Kidney epithelial cell (primary cell): ENCODE data around the gene LURAP1L. TPM values are rescaled to one million over a fixed set of nuclear protein-coding genes. Genes with fewer than 3 reads are reported as not detected.

Experiments
- DNase-seq: peaks from one replicate; pipeline ENCODE4 v3.0.0-alpha.2; 2010; ENCODE audit warnings: low read depth
- H3K27me3 ChIP-seq: 2 replicates; pipeline ENCODE4 v1.6.0; 2011; ENCODE audit warnings: low read length; ENCODE audit not compliant: control insufficient read depth, insufficient read depth
- H3K36me3 ChIP-seq: 2 replicates; pipeline ENCODE4 v1.5.1; 2011; ENCODE audit warnings: low read length; ENCODE audit not compliant: control insufficient read depth, insufficient read depth
- H3K4me3 ChIP-seq: 2 replicates; pipeline ENCODE4 v1.5.1; 2011; ENCODE audit warnings: low read depth, mild to moderate bottlenecking, control low read depth, low read length
- CTCF ChIP-seq: IDR thresholded peaks from 2 replicates; pipeline ENCODE4 v1.5.1; 2011; ENCODE audit warnings: mild to moderate bottlenecking, moderate library complexity, low read length, control low read depth, inconsistent platforms; ENCODE audit not compliant: insufficient read depth, poor library complexity, severe bottlenecking
- total RNA-seq: library from RNA; depleted of rRNA; stranded (reverse); fragments of >200 nt; gene quantifications from 2 replicates; pipeline ENCODE4 v1.2.3, GENCODE V29; 2015

LURAP1L gene
- total RNA-seq, 1 donor from 2014 or later: 46.6 TPM

GRCh38 chr9:12759761-12760160 is 15.1 kb upstream of the LURAP1L start:
- no peak for TF ChIP-seq CTCF
- DNase-seq: no peak
- H3K27me3 ChIP-seq: no peaks in the 10 kb centered on the region
- H3K36me3 ChIP-seq: no peaks in the 10 kb centered on the region
- H3K4me3 ChIP-seq: no peak overlapping the region

- Histone ChIP-seq H3K36me3 (no peaks in the 10 kb centered on the region), H3K27me3 (no peaks in the 10 kb centered on the region), H3K4me3 (no peak overlapping the region)
- no peak for TF ChIP-seq CTCF
- no peak for DNase-seq
Measured at GRCh38 chr9:12760758-12761157, 14.1 kb upstream of the LURAP1L start.

DNA sequence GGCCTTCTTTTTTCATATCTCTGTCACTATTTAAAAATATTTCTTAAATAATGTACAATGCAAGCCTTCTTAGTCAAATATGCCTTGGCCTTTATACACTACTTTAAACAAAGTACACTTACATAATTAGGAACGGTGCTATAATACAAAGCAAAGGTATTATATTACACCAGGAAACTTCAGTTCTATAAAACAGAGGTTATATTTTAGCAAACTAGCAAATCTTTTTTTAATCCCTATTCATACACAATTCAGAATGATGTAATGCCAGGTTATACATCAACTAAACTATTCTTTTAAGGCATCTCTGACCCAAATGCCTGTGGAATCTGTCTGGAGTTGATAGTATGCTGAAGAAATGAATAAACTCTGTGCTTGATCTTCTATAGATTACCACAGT is 10.7 kb upstream of the LURAP1L start:
- TF ChIP-seq CTCF: no peak
- DNase-seq: no peak
- Histone ChIP-seq H3K27me3 (no peaks in the 10 kb centered on the region), H3K36me3 (no peaks in the 10 kb centered on the region), H3K4me3 (no peak overlapping the region)

GRCh38 chr9:12765088-12765798 is 9.6 kb upstream of the LURAP1L start:
- TF ChIP-seq CTCF: no peak
- Histone ChIP-seq H3K27me3 (no peaks in the 10 kb centered on the region), H3K4me3 (no peak overlapping the region), H3K36me3 (no peaks in the 10 kb centered on the region)
- no peak for DNase-seq

DNA sequence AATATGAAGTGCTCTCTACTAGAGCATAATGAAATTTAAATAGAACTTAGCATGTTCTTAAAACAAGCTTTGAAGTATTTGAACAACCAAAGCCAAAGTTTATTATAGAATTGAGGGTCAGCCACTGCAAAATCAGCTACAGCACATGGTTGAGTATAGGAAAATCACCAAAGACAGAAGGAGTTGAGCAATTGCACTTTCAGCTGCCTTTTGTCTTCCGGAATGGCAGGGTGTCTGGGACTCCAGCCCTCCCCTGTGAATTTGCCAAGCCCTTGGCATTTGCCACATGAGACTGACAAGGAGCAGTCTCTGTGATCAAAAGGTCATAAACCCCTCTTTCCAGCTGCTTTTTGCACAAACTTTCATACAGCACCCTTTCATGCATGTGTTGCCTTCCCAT is 8.5 kb upstream of the LURAP1L start:
- Histone ChIP-seq H3K27me3 (no peaks in the 10 kb centered on the region), H3K4me3 (no peak overlapping the region), H3K36me3 (no peaks in the 10 kb centered on the region)
- no peak for TF ChIP-seq CTCF
- DNase-seq: no peak

DNA sequence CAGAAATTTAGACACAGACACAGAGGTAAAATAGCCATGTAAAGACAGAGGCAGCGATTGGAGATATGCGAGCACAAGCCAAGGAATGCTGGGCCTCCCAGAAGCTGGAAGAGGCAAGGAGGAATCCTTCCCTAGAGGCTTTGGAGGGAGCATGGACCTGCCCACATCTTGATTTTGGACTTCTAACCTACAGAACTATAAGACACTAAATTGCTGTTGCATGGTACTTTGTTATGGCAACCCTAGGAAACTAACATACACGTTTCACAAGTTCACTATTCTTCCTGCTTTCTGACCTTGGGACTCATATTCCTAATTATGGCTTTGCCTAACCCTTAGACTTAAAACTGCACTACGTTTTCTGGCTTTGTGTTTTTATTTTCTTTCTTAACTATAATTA is 4.6 kb upstream of the LURAP1L start:
- DNase-seq: no peak
- H3K4me3 ChIP-seq: no peak overlapping the region
- no peak for TF ChIP-seq CTCF
- no peaks in the 10 kb centered on the region for H3K27me3 ChIP-seq
- H3K36me3 ChIP-seq: no peaks in the 10 kb centered on the region
